ENCODE results near the gene PDZRN3. TPM values are rescaled to one million over a fixed set of nuclear protein-coding genes. Genes with fewer than 3 reads are reported as not detected.

Gene PDZRN3
- total and polyA plus RNA-seq, 2 experiments from 2014 or later, result 42.9 to 60.5 TPM

DNA sequence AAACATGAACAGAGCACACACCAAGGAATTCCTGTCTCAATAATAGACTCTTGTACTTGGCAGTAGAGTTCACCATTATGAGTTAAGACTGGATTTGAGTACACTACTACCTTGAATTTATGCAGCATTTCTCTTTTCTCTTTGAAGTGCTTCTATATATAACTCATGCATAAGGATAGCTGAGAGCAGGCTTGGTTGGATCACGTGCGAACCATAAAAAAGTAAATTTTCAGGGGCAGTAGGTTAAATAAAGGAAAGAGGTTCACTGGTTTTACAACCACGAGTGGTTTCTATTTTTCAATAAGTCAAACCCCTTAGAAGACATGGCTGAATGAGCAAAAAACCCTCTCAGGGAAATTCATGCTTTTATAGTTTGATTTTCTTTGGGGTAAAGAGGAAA lies 28.6 kb upstream of the PDZRN3 start:
- no peak for TF ChIP-seq EZH2phosphoT487 (IDR thresholded peaks at IDR 0.05; ENCODE audit: low read depth, severe bottlenecking, unreplicated experiment)
- TF ChIP-seq, protein P1, sequence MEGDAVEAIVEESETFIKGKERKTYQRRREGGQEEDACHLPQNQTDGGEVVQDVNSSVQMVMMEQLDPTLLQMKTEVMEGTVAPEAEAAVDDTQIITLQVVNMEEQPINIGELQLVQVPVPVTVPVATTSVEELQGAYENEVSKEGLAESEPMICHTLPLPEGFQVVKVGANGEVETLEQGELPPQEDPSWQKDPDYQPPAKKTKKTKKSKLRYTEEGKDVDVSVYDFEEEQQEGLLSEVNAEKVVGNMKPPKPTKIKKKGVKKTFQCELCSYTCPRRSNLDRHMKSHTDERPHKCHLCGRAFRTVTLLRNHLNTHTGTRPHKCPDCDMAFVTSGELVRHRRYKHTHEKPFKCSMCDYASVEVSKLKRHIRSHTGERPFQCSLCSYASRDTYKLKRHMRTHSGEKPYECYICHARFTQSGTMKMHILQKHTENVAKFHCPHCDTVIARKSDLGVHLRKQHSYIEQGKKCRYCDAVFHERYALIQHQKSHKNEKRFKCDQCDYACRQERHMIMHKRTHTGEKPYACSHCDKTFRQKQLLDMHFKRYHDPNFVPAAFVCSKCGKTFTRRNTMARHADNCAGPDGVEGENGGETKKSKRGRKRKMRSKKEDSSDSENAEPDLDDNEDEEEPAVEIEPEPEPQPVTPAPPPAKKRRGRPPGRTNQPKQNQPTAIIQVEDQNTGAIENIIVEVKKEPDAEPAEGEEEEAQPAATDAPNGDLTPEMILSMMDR (IDR thresholded peaks at IDR 0.05; ENCODE audit: poor library complexity), result no peak
- no peak for DNase-seq (ENCODE audit: low spot score)
- Histone ChIP-seq H3K27ac (no peak overlapping the region), H3K9me3 (ENCODE audit: low read depth) (no peaks in the 10 kb centered on the region), H2AFZ (no peak overlapping the region), H3K27me3 (no peaks in the 10 kb centered on the region), H3K36me3 (replicated peaks; ENCODE audit: insufficient read depth, low read depth) (no peaks in the 10 kb centered on the region), H3K9me2 (replicated peaks; ENCODE audit: insufficient read depth) (no peaks in the 10 kb centered on the region), H3K4me2 (no peak overlapping the region), H3K4me3 (no peak overlapping the region), H3K4me1 (ENCODE audit: insufficient read depth) (no peaks in the 10 kb centered on the region), H4K20me1 (ENCODE audit: insufficient read depth, poor library complexity, severe bottlenecking) (no peaks in the 10 kb centered on the region), H3K79me2 (no peaks in the 10 kb centered on the region)
- 69% methylated on average over 3 of the region's 3 CpGs for WGBS (ENCODE audit: low lambda C conversion rate, missing lambda C conversion rate)

DNA sequence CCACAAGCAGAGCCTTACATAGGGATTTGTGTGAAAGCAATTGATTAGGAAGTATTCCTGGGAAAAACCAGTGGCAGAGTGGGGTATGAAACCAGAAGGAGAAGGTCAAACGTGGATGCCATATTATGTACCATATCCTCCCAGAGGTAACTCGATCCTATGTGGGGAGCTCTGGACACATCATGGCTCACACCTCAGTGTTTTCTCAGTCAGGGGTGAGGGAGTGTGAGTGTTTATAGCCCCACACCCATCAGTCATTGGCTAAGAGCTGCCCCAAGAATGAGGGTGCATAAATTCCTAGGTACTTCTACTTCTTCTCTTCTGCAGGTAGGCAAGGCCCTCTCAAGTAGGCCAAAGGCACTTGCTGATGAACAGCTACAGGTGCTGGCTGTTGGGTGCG lies 28.2 kb upstream of the PDZRN3 start:
- 89% methylated on average over 3 of the region's 3 CpGs for WGBS (ENCODE audit: low lambda C conversion rate, missing lambda C conversion rate)
- Histone ChIP-seq H3K9me2 (replicated peaks; ENCODE audit: insufficient read depth) (no peaks in the 10 kb centered on the region), H2AFZ (no peak overlapping the region), H3K4me3 (no peak overlapping the region), H3K79me2 (no peaks in the 10 kb centered on the region), H3K4me1 (ENCODE audit: insufficient read depth) (no peaks in the 10 kb centered on the region), H3K36me3 (replicated peaks; ENCODE audit: insufficient read depth, low read depth) (no peaks in the 10 kb centered on the region), H3K9me3 (ENCODE audit: low read depth) (no peaks in the 10 kb centered on the region), H3K27me3 (no peaks in the 10 kb centered on the region), H3K4me2 (no peak overlapping the region), H3K27ac (no peak overlapping the region), H4K20me1 (ENCODE audit: insufficient read depth, poor library complexity, severe bottlenecking) (no peaks in the 10 kb centered on the region)
- no peak for DNase-seq (ENCODE audit: low spot score)
- TF ChIP-seq, protein P1 (IDR thresholded peaks at IDR 0.05; ENCODE audit: poor library complexity), result no peak
- no peak for TF ChIP-seq EZH2 (IDR thresholded peaks at IDR 0.05; ENCODE audit: borderline replicate concordance)
- no peak for TF ChIP-seq EZH2phosphoT487 (IDR thresholded peaks at IDR 0.05; ENCODE audit: low read depth, severe bottlenecking, unreplicated experiment)

DNA sequence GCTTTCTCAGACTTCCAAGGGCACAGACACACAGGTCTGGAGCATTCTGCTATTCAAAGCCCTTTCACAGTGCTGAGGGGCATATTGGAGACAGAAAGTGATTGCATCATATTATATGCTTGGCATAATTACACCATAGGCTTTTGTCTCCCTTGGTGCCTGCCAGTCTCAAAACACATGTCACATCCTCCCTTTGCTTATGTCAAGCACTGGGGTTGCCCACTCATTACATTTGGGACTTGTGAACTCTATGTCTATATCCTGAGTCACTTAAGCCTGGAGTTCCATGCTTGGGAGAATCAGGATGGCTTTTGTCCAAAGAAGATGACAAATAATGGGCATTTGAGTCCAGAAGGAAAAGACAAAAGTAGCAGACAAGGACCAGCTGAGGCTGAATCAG lies 12.3 kb upstream of the PDZRN3 start:
- TF ChIP-seq, protein P1 (IDR thresholded peaks at IDR 0.05; ENCODE audit: poor library complexity), result no peak
- TF ChIP-seq EZH2 (IDR thresholded peaks at IDR 0.05; ENCODE audit: borderline replicate concordance) (no peak), EZH2phosphoT487 (IDR thresholded peaks at IDR 0.05; ENCODE audit: low read depth, severe bottlenecking, unreplicated experiment) (no peak)
- Histone ChIP-seq H3K9me2 (replicated peaks; ENCODE audit: insufficient read depth) (no peaks in the 10 kb centered on the region), H3K4me2 (no peak overlapping the region), H3K4me1 (ENCODE audit: insufficient read depth) (no peaks in the 10 kb centered on the region), H3K79me2 (no peaks in the 10 kb centered on the region), H2AFZ (no peak overlapping the region), H3K36me3 (replicated peaks; ENCODE audit: insufficient read depth, low read depth) (no peaks in the 10 kb centered on the region), H3K27me3 (no peaks in the 10 kb centered on the region), H4K20me1 (ENCODE audit: insufficient read depth, poor library complexity, severe bottlenecking) (no peaks in the 10 kb centered on the region), H3K27ac (peak overlapping the region; percentile 45), H3K4me3 (no peak overlapping the region), H3K9me3 (ENCODE audit: low read depth) (no peaks in the 10 kb centered on the region)
- no peak for DNase-seq (ENCODE audit: low spot score)

DNA sequence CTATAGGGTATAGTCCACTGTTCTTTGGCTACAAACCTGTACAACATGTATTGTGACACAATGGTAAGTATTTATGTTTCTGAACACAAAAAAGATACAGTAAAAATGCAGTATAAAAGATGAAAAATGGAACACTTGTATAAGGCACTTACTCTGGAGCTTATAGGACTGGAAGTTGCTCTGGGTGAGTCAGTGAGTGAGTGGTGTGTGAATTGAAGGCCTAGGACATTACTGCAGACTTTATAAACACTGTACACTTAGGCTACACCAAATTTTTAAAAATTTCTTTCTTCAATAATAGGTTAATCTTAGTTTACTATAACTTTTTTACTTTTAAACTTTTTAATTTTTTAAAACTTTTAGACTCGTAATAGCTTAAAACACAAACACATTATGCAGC lies 10.5 kb upstream of the PDZRN3 start:
- Histone ChIP-seq H3K4me1 (ENCODE audit: insufficient read depth) (no peaks in the 10 kb centered on the region), H2AFZ (no peak overlapping the region), H3K27me3 (no peaks in the 10 kb centered on the region), H3K4me2 (no peak overlapping the region), H3K27ac (no peak overlapping the region), H4K20me1 (ENCODE audit: insufficient read depth, poor library complexity, severe bottlenecking) (no peaks in the 10 kb centered on the region), H3K36me3 (replicated peaks; ENCODE audit: insufficient read depth, low read depth) (no peaks in the 10 kb centered on the region), H3K4me3 (no peak overlapping the region), H3K9me3 (ENCODE audit: low read depth) (no peaks in the 10 kb centered on the region), H3K79me2 (no peaks in the 10 kb centered on the region), H3K9me2 (replicated peaks; ENCODE audit: insufficient read depth) (no peaks in the 10 kb centered on the region)
- TF ChIP-seq EZH2phosphoT487 (IDR thresholded peaks at IDR 0.05; ENCODE audit: low read depth, severe bottlenecking, unreplicated experiment) (no peak), EZH2 (IDR thresholded peaks at IDR 0.05; ENCODE audit: borderline replicate concordance) (no peak)
- TF ChIP-seq, protein P1 (IDR thresholded peaks at IDR 0.05; ENCODE audit: poor library complexity), result no peak
- WGBS (ENCODE audit: low lambda C conversion rate, missing lambda C conversion rate), result 6% methylated on average over 1 of the region's 1 CpG
- no peak for DNase-seq (ENCODE audit: low spot score)
